Hepatocyte (in vitro differentiated cells): ENCODE results near the gene DNAJB12.

Experiments used
- EZH2 ChIP-seq: fragments of 200-600 bp; sonication (generic); IDR thresholded peaks from 2 replicates; pipeline ENCODE4 v1.6.1; 2016; ENCODE audit warnings: antibody characterized with exemption, mild to moderate bottlenecking, borderline replicate concordance
- TF ChIP-seq, protein P1 (sequence below): fragments of 200-600 bp; sonication (generic); IDR thresholded peaks from 2 replicates; pipeline ENCODE4 v1.5.1; 2016; ENCODE audit warnings: antibody characterized with exemption, mild to moderate bottlenecking; ENCODE audit not compliant: poor library complexity

- TF ChIP-seq, protein P1, sequence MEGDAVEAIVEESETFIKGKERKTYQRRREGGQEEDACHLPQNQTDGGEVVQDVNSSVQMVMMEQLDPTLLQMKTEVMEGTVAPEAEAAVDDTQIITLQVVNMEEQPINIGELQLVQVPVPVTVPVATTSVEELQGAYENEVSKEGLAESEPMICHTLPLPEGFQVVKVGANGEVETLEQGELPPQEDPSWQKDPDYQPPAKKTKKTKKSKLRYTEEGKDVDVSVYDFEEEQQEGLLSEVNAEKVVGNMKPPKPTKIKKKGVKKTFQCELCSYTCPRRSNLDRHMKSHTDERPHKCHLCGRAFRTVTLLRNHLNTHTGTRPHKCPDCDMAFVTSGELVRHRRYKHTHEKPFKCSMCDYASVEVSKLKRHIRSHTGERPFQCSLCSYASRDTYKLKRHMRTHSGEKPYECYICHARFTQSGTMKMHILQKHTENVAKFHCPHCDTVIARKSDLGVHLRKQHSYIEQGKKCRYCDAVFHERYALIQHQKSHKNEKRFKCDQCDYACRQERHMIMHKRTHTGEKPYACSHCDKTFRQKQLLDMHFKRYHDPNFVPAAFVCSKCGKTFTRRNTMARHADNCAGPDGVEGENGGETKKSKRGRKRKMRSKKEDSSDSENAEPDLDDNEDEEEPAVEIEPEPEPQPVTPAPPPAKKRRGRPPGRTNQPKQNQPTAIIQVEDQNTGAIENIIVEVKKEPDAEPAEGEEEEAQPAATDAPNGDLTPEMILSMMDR = no peak
- TF ChIP-seq EZH2 = no peak
Observed at GRCh38 chr10:72356115-72356514, 1.4 kb upstream of the DNAJB12 start.
